Measurements from ENCODE around the gene DNAI2. TPM values are rescaled to one million over a fixed set of nuclear protein-coding genes. Genes with fewer than 3 reads are reported as not detected.

The DNAI2 gene
- total and polyA plus RNA-seq, 4 donors, result 0.69 to 7.4 (median 5.9) TPM

DNA sequence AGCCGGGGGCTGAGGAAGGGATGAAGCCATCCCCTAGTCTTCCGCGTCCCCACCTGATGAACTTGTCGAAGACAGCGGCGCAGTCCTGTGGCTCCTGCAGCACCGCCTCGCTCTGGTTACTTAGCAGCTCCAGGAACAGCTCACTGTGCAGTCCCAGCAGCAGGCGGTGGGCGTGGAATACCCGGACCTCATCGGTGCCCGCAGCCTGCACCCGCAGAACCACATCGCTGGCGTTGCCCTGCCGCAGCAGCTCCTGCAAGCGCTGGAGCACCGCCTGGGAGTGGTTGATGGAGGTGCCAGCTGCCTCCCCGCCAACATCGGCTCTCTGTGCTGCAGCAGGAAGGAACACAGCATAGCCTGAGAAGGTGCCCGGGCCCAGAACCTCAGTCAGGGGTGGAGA lies 85.9 kb downstream of the DNAI2 start:
- peaks cover 24% of the 10 kb centered on the region for H3K36me3 ChIP-seq (ENCODE audit: control insufficient read depth, insufficient read depth, low read length)
- WGBS (ENCODE audit: insufficient coverage), result 86% methylated on average over 17 of the region's 22 CpGs
- H3K27me3 ChIP-seq (ENCODE audit: control insufficient read depth, insufficient read depth, low read length), result peaks cover 17% of the 10 kb centered on the region
- H3K4me1 ChIP-seq (ENCODE audit: control insufficient read depth, insufficient read depth, low read length), result peaks cover 53% of the 10 kb centered on the region
- DNase-seq (ENCODE audit: low read depth in 4 of 6, low spot score in 6 of 6), result no peak
- H3K9me3 ChIP-seq (ENCODE audit: control insufficient read depth, insufficient read depth, low read length), result no peaks in the 10 kb centered on the region
- H3K27ac ChIP-seq (ENCODE audit: low read depth, low read length), result no peak overlapping the region
- no peak overlapping the region for H3K4me3 ChIP-seq (ENCODE audit: low read depth, low read length)

GRCh38 chr17:74360899-74361229 lies 86.8 kb downstream of the DNAI2 start:
- no peak for DNase-seq (ENCODE audit: low read depth in 4 of 6, low spot score in 6 of 6)
- Histone ChIP-seq H3K9me3 (ENCODE audit: control insufficient read depth, insufficient read depth, low read length) (no peaks in the 10 kb centered on the region), H3K4me3 (ENCODE audit: low read depth, low read length) (peak overlapping the region; percentile 22), H3K36me3 (ENCODE audit: control insufficient read depth, insufficient read depth, low read length) (peaks cover 18% of the 10 kb centered on the region), H3K27ac (ENCODE audit: low read depth, low read length) (peak overlapping the region; percentile 86), H3K27me3 (ENCODE audit: control insufficient read depth, insufficient read depth, low read length) (peaks cover 17% of the 10 kb centered on the region), H3K4me1 (ENCODE audit: control insufficient read depth, insufficient read depth, low read length) (peaks cover 53% of the 10 kb centered on the region)
- WGBS (ENCODE audit: insufficient coverage), result 32% methylated on average over 7 of the region's 7 CpGs

DNA sequence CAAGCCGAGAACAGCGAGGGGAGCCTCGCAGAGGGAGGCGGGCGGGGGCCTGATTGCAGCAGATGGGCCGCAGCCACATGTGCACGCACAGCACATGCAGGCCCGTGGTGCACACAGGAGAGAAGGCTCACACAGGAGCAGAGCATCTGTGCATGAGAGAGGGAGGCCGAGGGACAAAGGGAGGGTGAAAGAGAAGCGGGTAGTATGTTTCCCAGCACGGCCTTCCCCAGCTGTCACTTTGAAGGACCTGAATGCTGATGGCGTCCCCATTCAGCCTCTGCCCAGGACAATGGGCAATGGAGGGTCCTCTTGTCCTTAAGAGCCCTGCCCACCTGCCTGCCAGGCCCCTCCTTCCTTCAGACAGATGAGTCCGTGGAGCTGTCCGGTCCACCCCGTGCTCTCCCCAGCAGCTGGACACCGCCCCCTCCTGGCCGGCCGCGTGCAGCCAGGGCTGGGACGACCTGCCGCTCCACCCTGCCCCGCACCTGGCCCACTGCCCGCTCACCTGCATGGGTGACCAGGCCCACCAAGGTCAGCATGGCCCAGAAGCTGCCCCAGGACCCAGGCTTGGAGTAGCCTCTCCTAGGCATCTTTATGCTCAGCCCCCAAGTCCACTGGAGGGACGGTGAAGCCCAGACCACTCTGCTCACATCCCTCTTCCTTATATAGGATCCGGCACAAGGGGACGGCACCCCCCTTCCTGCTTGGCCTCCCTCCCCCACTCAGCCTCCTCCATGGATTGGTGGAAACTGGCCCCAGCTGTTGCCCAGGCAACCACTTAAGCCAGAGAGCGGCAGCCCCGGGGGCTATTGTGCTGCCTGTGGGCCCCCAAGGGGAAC lies 87.4 kb downstream of the DNAI2 start, which contains the start of gene BTBD17:
Gene BTBD17 (minus strand): TSS at position 639 of the 839 bp plus-strand sequence. CDS start 49 bp downstream, at position 590.
- Histone ChIP-seq H3K27ac (ENCODE audit: low read depth, low read length) (peak within 1 kb of the TSS; percentile 86), H3K4me3 (ENCODE audit: low read depth, low read length) (peak within 1 kb of the TSS; percentile 22), H3K27me3 (ENCODE audit: control insufficient read depth, insufficient read depth, low read length) (peaks cover 12% of the 10 kb centered on the region)

GRCh38 chr17:74362069-74362405 lies 88.0 kb downstream of the DNAI2 start:
- Histone ChIP-seq H3K4me3 (ENCODE audit: low read depth, low read length) (peak overlapping the region; percentile 22), H3K4me1 (ENCODE audit: control insufficient read depth, insufficient read depth, low read length) (peaks cover 51% of the 10 kb centered on the region), H3K27me3 (ENCODE audit: control insufficient read depth, insufficient read depth, low read length) (peaks cover 10% of the 10 kb centered on the region), H3K9me3 (ENCODE audit: control insufficient read depth, insufficient read depth, low read length) (no peaks in the 10 kb centered on the region), H3K36me3 (ENCODE audit: control insufficient read depth, insufficient read depth, low read length) (peaks cover 10% of the 10 kb centered on the region), H3K27ac (ENCODE audit: low read depth, low read length) (peak overlapping the region; percentile 86)
- DNase-seq (ENCODE audit: low read depth in 4 of 6, low spot score in 6 of 6), result peak in 1 of 6 donors; percentile 86
- WGBS (ENCODE audit: insufficient coverage), result 15% methylated on average over 6 of the region's 9 CpGs

More for the DNA sequence above, 87.4 kb downstream of the DNAI2 start, which contains the start of gene BTBD17:
- peak in 3 of 6 donors; percentile 58 to 91 (median 90) for DNase-seq (ENCODE audit: low read depth in 4 of 6, low spot score in 6 of 6)
- H3K4me1 ChIP-seq (ENCODE audit: control insufficient read depth, insufficient read depth, low read length), result peaks cover 51% of the 10 kb centered on the region
- H3K9me3 ChIP-seq (ENCODE audit: control insufficient read depth, insufficient read depth, low read length), result no peaks in the 10 kb centered on the region
- 9% methylated on average over 28 of the region's 28 CpGs for WGBS (ENCODE audit: insufficient coverage)
- peaks cover 12% of the 10 kb centered on the region for H3K36me3 ChIP-seq (ENCODE audit: control insufficient read depth, insufficient read depth, low read length)

DNA sequence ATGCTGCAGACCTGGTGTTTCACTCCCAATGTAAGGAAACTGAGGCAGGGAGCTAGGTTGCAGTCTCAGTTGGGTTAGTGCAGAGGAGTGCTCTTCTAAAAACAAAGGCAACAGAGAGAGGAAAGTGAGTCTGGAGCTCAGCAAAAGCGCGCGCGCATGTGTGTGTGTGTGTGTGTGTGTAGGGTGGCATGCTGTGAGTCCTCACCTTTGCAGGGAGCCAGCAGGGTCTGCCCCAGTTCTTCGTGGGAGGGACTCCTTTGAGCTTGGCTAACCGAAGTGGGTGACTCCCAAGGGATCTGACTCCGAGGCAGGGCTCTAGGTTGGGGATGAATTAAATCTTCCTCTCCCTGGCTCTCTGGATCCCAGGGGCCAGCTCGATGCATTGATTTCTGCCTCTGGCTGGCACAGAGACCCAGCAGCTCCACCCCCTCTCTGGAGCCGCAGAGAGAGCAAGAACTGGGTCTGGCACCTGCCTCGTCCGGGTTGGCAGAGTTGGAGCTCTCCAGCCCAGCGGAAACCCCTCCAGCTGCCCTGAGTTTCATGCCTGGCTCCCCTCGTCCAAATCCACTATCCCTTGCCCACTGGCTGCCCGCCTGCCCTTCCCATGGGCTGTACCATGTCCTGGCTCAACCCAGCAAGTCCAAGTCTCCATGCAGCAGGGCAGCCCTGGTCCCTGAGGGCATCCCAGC lies 88.9 kb downstream of the DNAI2 start:
- Histone ChIP-seq H3K27ac (ENCODE audit: low read depth, low read length) (peak overlapping the region; percentile 86), H3K4me3 (ENCODE audit: low read depth, low read length) (no peak overlapping the region), H3K9me3 (ENCODE audit: control insufficient read depth, insufficient read depth, low read length) (no peaks in the 10 kb centered on the region), H3K4me1 (ENCODE audit: control insufficient read depth, insufficient read depth, low read length) (peaks cover 44% of the 10 kb centered on the region), H3K27me3 (ENCODE audit: control insufficient read depth, insufficient read depth, low read length) (peaks cover 3% of the 10 kb centered on the region), H3K36me3 (ENCODE audit: control insufficient read depth, insufficient read depth, low read length) (peaks cover 5% of the 10 kb centered on the region)
- WGBS (ENCODE audit: insufficient coverage), result 27% methylated on average over 14 of the region's 14 CpGs
- peak in 4 of 6 donors; percentile 21 to 90 (median 67) for DNase-seq (ENCODE audit: low read depth in 4 of 6, low spot score in 6 of 6)

Other genes starting within 250 kb of the DNAI2 start
- gene RPL38, start 70.6 kb upstream of the DNAI2 start, total RNA-seq, result 1,000 to 10,000 TPM; 1,239 to 1,608 TPM
- 1,000 to 10,000 TPM; 1,051 to 1,061 TPM for gene RPL38, start 70.6 kb upstream of the DNAI2 start, polyA plus RNA-seq (ENCODE audit: insufficient read length in 2 of 2)
- gene TTYH2, start 60.7 kb upstream of the DNAI2 start, total RNA-seq, result 10 to 100 TPM; 25.0 to 27.5 TPM
- 10 to 100 TPM; 59.2 to 66.4 TPM for gene TTYH2, start 60.7 kb upstream of the DNAI2 start, polyA plus RNA-seq (ENCODE audit: insufficient read length in 2 of 2)
- 1 to 10 TPM; 1.8 to 2.7 TPM for gene KIF19, start 52.0 kb downstream of the DNAI2 start, total RNA-seq
- gene KIF19, start 52.0 kb downstream of the DNAI2 start, polyA plus RNA-seq (ENCODE audit: insufficient read length in 2 of 2), result 1 to 10 TPM; 2.3 to 2.8 TPM
- gene BTBD17, start 87.6 kb downstream of the DNAI2 start, total RNA-seq, result 10 to 100 TPM in 1 of 2 donors, 1 to 10 TPM in 1; 9.4 to 10.1 TPM
- gene BTBD17, start 87.6 kb downstream of the DNAI2 start, polyA plus RNA-seq (ENCODE audit: insufficient read length in 2 of 2), result 10 to 100 TPM; 25.2 to 31.0 TPM
- under 1 TPM; 0.22 to 0.59 TPM for gene GPR142, start 93.3 kb downstream of the DNAI2 start, total RNA-seq
- under 1 TPM; 0.43 to 0.86 TPM for gene GPR142, start 93.3 kb downstream of the DNAI2 start, polyA plus RNA-seq (ENCODE audit: insufficient read length in 2 of 2)
- gene GPRC5C, start 157.9 kb downstream of the DNAI2 start, total RNA-seq, result 10 to 100 TPM; 16.3 to 98.7 TPM
- gene GPRC5C, start 157.9 kb downstream of the DNAI2 start, polyA plus RNA-seq (ENCODE audit: insufficient read length in 2 of 2), result 10 to 100 TPM; 10.4 to 19.1 TPM
- gene CD300A, start 192.4 kb downstream of the DNAI2 start, total RNA-seq, result 1 to 10 TPM; 8.4 to 9.9 TPM
- gene CD300A, start 192.4 kb downstream of the DNAI2 start, polyA plus RNA-seq (ENCODE audit: insufficient read length in 2 of 2), result 1 to 10 TPM; 6.7 to 8.2 TPM

Data from spinal cord (tissue), 10 donors.